ENCODE results near the gene TMEM248. TPM values are rescaled to one million over a fixed set of nuclear protein-coding genes. Genes with fewer than 3 reads are reported as not detected.
"Not testable (repeated sequence)": the region's sequence is repeated elsewhere in the genome, so short reads cannot be mapped to it uniquely, and the experiment has no call there.

The TMEM248 gene
- total and polyA plus RNA-seq, 12 donors, result 10.2 to 53.4 (median 43.8) TPM

DNA sequence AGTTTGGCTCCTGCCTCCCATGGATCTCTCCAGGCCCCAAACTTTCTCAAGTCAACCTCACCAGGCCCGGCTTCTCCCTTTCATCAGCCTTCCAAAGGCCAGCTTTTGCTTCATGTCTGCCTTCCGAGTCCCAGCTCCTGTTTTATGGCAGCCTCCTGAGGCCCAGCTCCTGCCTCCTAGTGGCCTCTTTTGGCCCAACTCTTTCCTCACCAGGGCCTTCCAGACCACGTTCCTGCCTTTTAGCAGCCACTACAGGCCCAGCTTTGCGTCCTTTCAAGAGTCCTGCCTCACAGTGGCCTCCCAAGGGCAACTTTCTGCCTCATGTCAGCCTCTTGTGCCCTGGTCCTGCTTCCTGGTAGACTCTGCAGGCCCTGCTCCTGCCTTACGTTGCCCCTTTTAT is 15.3 kb upstream of the TMEM248 start:
- no peak for TF ChIP-seq CTCF (IDR thresholded peaks at IDR 0.05)
- Histone ChIP-seq H3K9me3 (no peaks in the 10 kb centered on the region), H3K27ac (no peak overlapping the region), H3K36me3 (peaks cover 0 to 14% (median 0%) of the 10 kb centered on the region in 9 donors), H3K4me1 (no peaks in the 10 kb centered on the region), H3K4me3 (no peak overlapping the region), H3K27me3 (no peaks in the 10 kb centered on the region)
- ATAC-seq, result no peak
- intact Hi-C loops (cut with DNase I), result no loop called here
- 89 to 90% methylated on average over 5 of the region's 5 CpGs for WGBS, 2 donors
- DNase-seq, result no peak

DNA sequence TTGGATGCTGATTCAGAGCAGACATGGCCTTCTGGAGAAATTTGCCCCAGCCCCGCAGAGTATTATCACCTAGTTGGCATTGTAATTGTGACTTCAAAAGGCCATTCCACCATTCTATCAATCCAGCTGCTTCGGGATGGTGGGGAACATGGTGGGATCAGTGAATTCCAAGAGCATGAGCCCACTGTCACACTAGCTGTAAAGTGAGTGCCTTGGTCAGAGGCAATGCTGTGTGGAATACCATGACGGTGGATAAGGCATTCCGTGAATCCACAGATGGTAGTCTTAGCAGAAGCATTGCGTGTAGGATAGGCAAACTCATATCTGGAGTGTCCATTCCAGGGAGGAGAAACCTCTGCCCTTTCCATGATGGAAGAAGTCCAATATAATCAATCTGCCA is 13.3 kb upstream of the TMEM248 start:
- H3K9me3 ChIP-seq, result no peaks in the 10 kb centered on the region
- 90 to 93% methylated on average over 5 of the region's 5 CpGs for WGBS, 2 donors
- H3K36me3 ChIP-seq, result no peaks in the 10 kb centered on the region
- DNase-seq (no peak), ATAC-seq (no peak)
- TF ChIP-seq CTCF (IDR thresholded peaks at IDR 0.05), result no peak
- H3K4me1 ChIP-seq, result no peaks in the 10 kb centered on the region
- no peaks in the 10 kb centered on the region for H3K27me3 ChIP-seq
- H3K27ac ChIP-seq, result no peak overlapping the region
- H3K4me3 ChIP-seq, result no peak overlapping the region
- intact Hi-C loops (cut with DNase I), result no loop called here

- H3K4me3 ChIP-seq; intact Hi-C loops (cut with DNase I); H3K4me1 ChIP-seq; ATAC-seq; H3K27ac ChIP-seq; DNase-seq; H3K36me3 ChIP-seq; H3K27me3 ChIP-seq; H3K9me3 ChIP-seq: not testable (repeated sequence)
- 81 to 84% methylated on average over 4 of the region's 4 CpGs for WGBS, 2 donors
Measured at GRCh38 chr7:66908598-66908997, 12.4 kb upstream of the TMEM248 start.

GRCh38 chr7:66910789-66911188 is 10.2 kb upstream of the TMEM248 start:
- Histone ChIP-seq H3K4me1 (no peaks in the 10 kb centered on the region), H3K4me3 (no peak overlapping the region), H3K9me3 (no peaks in the 10 kb centered on the region), H3K27me3 (no peaks in the 10 kb centered on the region), H3K36me3 (no peaks in the 10 kb centered on the region), H3K27ac (no peak overlapping the region)
- 71 to 87% methylated on average over 3 of the region's 3 CpGs for WGBS, 2 donors
- DNase-seq (no peak), ATAC-seq (no peak)
- no peak for TF ChIP-seq CTCF (IDR thresholded peaks at IDR 0.05)
- intact Hi-C loops (cut with DNase I), result no loop called here

GRCh38 chr7:66911191-66911590 is 9.8 kb upstream of the TMEM248 start:
- intact Hi-C loops (cut with DNase I); DNase-seq; ATAC-seq; H3K9me3 ChIP-seq; H3K36me3 ChIP-seq; H3K4me1 ChIP-seq; H3K27me3 ChIP-seq; H3K4me3 ChIP-seq; H3K27ac ChIP-seq: not testable (repeated sequence)
- 98 to 99% methylated on average over 2 of the region's 2 CpGs for WGBS, 2 donors

- ATAC-seq, result no peak
- H3K4me1 ChIP-seq, result no peaks in the 10 kb centered on the region
- intact Hi-C loops (cut with DNase I), result no loop called here
- no peak for TF ChIP-seq CTCF (IDR thresholded peaks at IDR 0.05)
- no peak overlapping the region for H3K27ac ChIP-seq
- H3K36me3 ChIP-seq, result no peaks in the 10 kb centered on the region
- WGBS, 2 donors, result 73 to 94% methylated on average over 2 of the region's 2 CpGs
- no peaks in the 10 kb centered on the region for H3K27me3 ChIP-seq
- H3K4me3 ChIP-seq, result no peak overlapping the region
- no peak for DNase-seq
- H3K9me3 ChIP-seq, result no peaks in the 10 kb centered on the region
Measured at GRCh38 chr7:66912195-66912594, 8.8 kb upstream of the TMEM248 start.

All from heart right ventricle (tissue), 16 donors.